ENCODE measurements around the gene RIC8A. TPM values are rescaled to one million over a fixed set of nuclear protein-coding genes. Genes with fewer than 3 reads are reported as not detected.
"Not testable (repeated sequence)": the region's sequence is repeated elsewhere in the genome, so short reads cannot be mapped to it uniquely, and the experiment has no call there.

RIC8A gene
- polyA plus RNA-seq, 3 donors, result 82.3 to 91.5 (median 90.5) TPM

GRCh38 chr11:236774-237767 is 29.6 kb downstream of the RIC8A start, which contains the start of gene PSMD13:
PSMD13 (plus strand) TSS chr11:236976; CDS start chr11:237050, 74 bp downstream.
- peak; percentile 86 for DNase-seq

GRCh38 chr11:238346-238745 is 30.8 kb downstream of the RIC8A start:
- not testable (repeated sequence) for DNase-seq

- DNase-seq, result no peak
Measured at GRCh38 chr11:240315-240714, 32.8 kb downstream of the RIC8A start.

GRCh38 chr11:241634-242033 is 34.1 kb downstream of the RIC8A start:
- DNase-seq, result no peak

- DNase-seq, result no peak
Measured at GRCh38 chr11:244376-244775, 36.9 kb downstream of the RIC8A start.

GRCh38 chr11:249062-249461 is 41.6 kb downstream of the RIC8A start:
- DNase-seq, result no peak

GRCh38 chr11:250274-250673 is 42.8 kb downstream of the RIC8A start:
- DNase-seq, result no peak

GRCh38 chr11:250740-251299 is 43.3 kb downstream of the RIC8A start:
- DNase-seq, result peak; percentile 30

- DNase-seq, result no peak
Measured at GRCh38 chr11:251550-251949, 44.0 kb downstream of the RIC8A start.

- DNase-seq, result no peak
Measured at GRCh38 chr11:252666-253065, 45.2 kb downstream of the RIC8A start.

GRCh38 chr11:253160-253885 is 45.8 kb downstream of the RIC8A start:
- no peak for DNase-seq

- DNase-seq, result no peak
Measured at GRCh38 chr11:253886-254270, 46.4 kb downstream of the RIC8A start.

GRCh38 chr11:255176-255575 is 47.7 kb downstream of the RIC8A start:
- no peak for DNase-seq

GRCh38 chr11:255816-256215 is 48.3 kb downstream of the RIC8A start:
- DNase-seq, result no peak

GRCh38 chr11:256952-257737 is 49.6 kb downstream of the RIC8A start:
- DNase-seq, result no peak

GRCh38 chr11:257766-258493 is 50.4 kb downstream of the RIC8A start:
- no peak for DNase-seq

GRCh38 chr11:259413-259812 is 51.9 kb downstream of the RIC8A start:
- DNase-seq, result no peak

GRCh38 chr11:261624-262023 is 54.1 kb downstream of the RIC8A start:
- no peak for DNase-seq
